Testis (tissue), 3 donors: Measurements from ENCODE around the gene MED12L. TPM values are rescaled to one million over a fixed set of nuclear protein-coding genes. Genes with fewer than 3 reads are reported as not detected.

Experiments
- DNase-seq: peaks from one replicate; pipeline ENCODE4 v3.0.0-alpha.2; 2019
- H3K27ac ChIP-seq, 2 donors: fragments of 200-600 bp; sonication (generic); one replicate each; pipeline ENCODE4 v1.5.1; 2019
- H3K27me3 ChIP-seq: fragments of 200-600 bp; sonication (generic); one replicate; pipeline ENCODE4 v1.5.1; 2019
- H3K36me3 ChIP-seq: fragments of 200-600 bp; sonication (generic); one replicate; pipeline ENCODE4 v1.5.1; 2017; ENCODE audit warnings: low read depth; ENCODE audit errors: missing control alignments
- H3K4me1 ChIP-seq: fragments of 200-600 bp; sonication (generic); one replicate; pipeline ENCODE4 v1.5.1; 2019
- H3K4me3 ChIP-seq, 2 donors: fragments of 200-600 bp; sonication (generic); one replicate each; pipeline ENCODE4 v1.5.1; 2017 to 2019
- H3K9me3 ChIP-seq: fragments of 200-600 bp; sonication (generic); one replicate; pipeline ENCODE4 v1.5.1; 2017
- CTCF ChIP-seq, 3 experiments: fragments of 450-650 bp in 2 of 3; fragments of 200-600 bp in 1 of 3; sonication (generic) in 1 of 3; IDR thresholded peaks; one replicate each; pipeline ENCODE4 v1.5.1; 2016 to 2019; ENCODE audit warnings: antibody characterized with exemption in 3 of 3, mild to moderate bottlenecking in 2 of 3, moderate library complexity in 1 of 3
- POLR2A ChIP-seq: fragments of 450-650 bp; IDR thresholded peaks from one replicate; pipeline ENCODE4 v1.6.1; 2017; ENCODE audit warnings: antibody characterized with exemption, mild to moderate bottlenecking, moderate library complexity
- WGBS, 2 donors: methylation state at CpG; one replicate each; pipeline ENCODE4 v1.1.5; 2018; 5-methylcytosine and 5-hydroxymethylcytosine counted together
- intact Hi-C: fragments of 100-400 bp; cut with DNase I; formaldehyde crosslinking; loops from one replicate; pipeline ENCODE4 v1.15.1; 2023; ENCODE audit warnings: low total_unique reads
- polyA plus RNA-seq: library from polyadenylated mRNA; stranded (reverse); fragments of 350-450 nt; fragmentation: Illumina TruSeq; extraction: RNeasy Lipid Tissue Mini Kit (QIAGEN cat#74804); gene quantifications from one replicate; pipeline ENCODE4 v1.2.3, GENCODE V29; 2014; ENCODE audit warnings: low read depth, low replicate concordance; ENCODE audit not compliant: insufficient read depth
- total RNA-seq, 2 donors: library from RNA; depleted of rRNA; stranded (reverse); fragments of >200 nt; gene quantifications; one replicate each; pipeline ENCODE4 v1.2.3, GENCODE V29; 2016

The MED12L gene
- total and polyA plus RNA-seq, 3 donors from 2014 or later: 10.3 to 18.5 (median 10.4) TPM

DNA sequence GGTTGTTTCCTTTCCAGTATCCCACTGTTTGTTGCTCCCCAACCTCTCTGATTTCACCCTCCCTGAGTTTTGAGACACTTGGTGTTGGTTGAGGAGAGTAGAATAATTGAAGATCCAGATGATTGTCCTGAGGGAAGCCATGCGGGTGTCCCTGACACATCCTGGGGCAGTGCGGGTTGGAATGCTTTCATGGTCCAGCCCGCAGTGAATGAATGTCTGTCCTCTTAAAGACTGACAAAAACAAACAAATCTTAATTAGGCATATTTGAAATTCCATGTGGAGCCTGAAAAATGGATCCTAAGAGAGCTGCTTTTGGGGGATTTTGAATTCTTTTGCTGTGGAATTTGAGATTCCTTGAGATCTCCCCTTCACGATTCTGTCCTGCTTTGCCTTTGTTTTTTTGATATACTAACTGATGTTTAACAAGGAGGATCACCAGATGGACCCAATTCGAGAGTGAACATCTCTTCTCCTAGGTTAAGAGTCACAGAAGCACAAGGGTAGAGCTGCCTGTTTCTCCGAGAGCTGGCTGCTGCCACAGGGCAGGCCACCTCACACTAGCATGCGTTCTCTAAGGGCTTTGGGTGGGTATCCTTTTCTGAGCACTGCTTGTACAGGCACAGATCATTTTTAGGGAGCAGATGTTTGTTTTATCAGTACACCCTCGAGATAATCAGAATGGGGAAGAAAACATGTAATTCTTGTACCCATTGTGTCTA is 70.1 kb downstream of the MED12L start:
- H3K4me3 ChIP-seq: no peak overlapping the region
- no peaks in the 10 kb centered on the region for H3K36me3 ChIP-seq
- no peak for TF ChIP-seq CTCF (IDR thresholded peaks at IDR 0.05)
- TF ChIP-seq POLR2A: no peak
- H3K27me3 ChIP-seq: no peaks in the 10 kb centered on the region
- 68 to 73% methylated on average over 8 of the region's 8 CpGs for WGBS, 2 donors
- H3K4me1 ChIP-seq: no peaks in the 10 kb centered on the region
- intact Hi-C loops: loop anchor here (10.0 kb wide), 1 partner anchor 361 kb away; no protein-coding TSS in a partner anchor
- H3K27ac ChIP-seq: no peak overlapping the region
- no peak for DNase-seq
- no peaks in the 10 kb centered on the region for H3K9me3 ChIP-seq

- 54 to 60% methylated on average over 3 of the region's 3 CpGs for WGBS, 2 donors
- peak in 2 of 3 experiments; percentile 20 to 31 for TF ChIP-seq CTCF (IDR thresholded peaks at IDR 0.05)
- TF ChIP-seq POLR2A: no peak
- no peak overlapping the region for H3K4me3 ChIP-seq
- H3K4me1 ChIP-seq: no peaks in the 10 kb centered on the region
- H3K27me3 ChIP-seq: no peaks in the 10 kb centered on the region
- no peaks in the 10 kb centered on the region for H3K9me3 ChIP-seq
- H3K36me3 ChIP-seq: no peaks in the 10 kb centered on the region
- no peak for DNase-seq
- no peak overlapping the region for H3K27ac ChIP-seq
- intact Hi-C loops: loop anchor here (10.0 kb wide), 1 partner anchor 362 kb away; no protein-coding TSS in a partner anchor
Observed at GRCh38 chr3:151156618-151157216, 71.3 kb downstream of the MED12L start.

GRCh38 chr3:151159806-151160205 is 74.3 kb downstream of the MED12L start:
- no peaks in the 10 kb centered on the region for H3K4me1 ChIP-seq
- 94% methylated on average over 10 of the region's 10 CpGs for WGBS, 2 donors
- H3K27me3 ChIP-seq: no peaks in the 10 kb centered on the region
- no peaks in the 10 kb centered on the region for H3K36me3 ChIP-seq
- TF ChIP-seq POLR2A (no peak), CTCF (IDR thresholded peaks at IDR 0.05) (no peak)
- no peak overlapping the region for H3K4me3 ChIP-seq
- DNase-seq: no peak
- H3K27ac ChIP-seq: no peak overlapping the region
- intact Hi-C loops: loop anchor here (10.0 kb wide), 1 partner anchor 365 kb away; no protein-coding TSS in a partner anchor
- H3K9me3 ChIP-seq: no peaks in the 10 kb centered on the region

GRCh38 chr3:151165226-151165625 is 79.8 kb downstream of the MED12L start:
- Histone ChIP-seq H3K9me3 (no peaks in the 10 kb centered on the region), H3K27me3 (no peaks in the 10 kb centered on the region), H3K4me3 (no peak overlapping the region), H3K27ac (no peak overlapping the region), H3K4me1 (no peaks in the 10 kb centered on the region), H3K36me3 (no peaks in the 10 kb centered on the region)
- no peak for TF ChIP-seq CTCF (IDR thresholded peaks at IDR 0.05)
- intact Hi-C loops: no loop called here
- no peak for DNase-seq
- WGBS, 2 donors: 70 to 76% methylated on average over 7 of the region's 7 CpGs
